IPS-20b (cell line): ENCODE measurements around the gene FBLN2.

Source experiments
- H3K27ac ChIP-seq: one replicate; pipeline ENCODE4 v1.5.1; 2013; ENCODE audit warnings: low read length
- H3K27me3 ChIP-seq: 2 replicates; pipeline ENCODE4 v1.6.1; 2013; ENCODE audit warnings: mild to moderate bottlenecking, low read length, inconsistent platforms; ENCODE audit not compliant: insufficient read depth
- H3K36me3 ChIP-seq: 2 replicates; pipeline ENCODE4 v1.6.1; 2013; ENCODE audit warnings: low read depth, mild to moderate bottlenecking, inconsistent platforms, low read length, moderate library complexity; ENCODE audit not compliant: insufficient read depth
- H3K4me1 ChIP-seq: 2 replicates; pipeline ENCODE4 v1.6.1; 2013; ENCODE audit warnings: mild to moderate bottlenecking, control low read depth, inconsistent platforms, low read length, moderate library complexity; ENCODE audit not compliant: insufficient read depth
- H3K4me3 ChIP-seq: 2 replicates; pipeline ENCODE4 v1.5.1; 2013; ENCODE audit warnings: mild to moderate bottlenecking, low read length, inconsistent platforms
- H3K9ac ChIP-seq: 2 replicates; pipeline ENCODE4 v1.6.1; 2013; ENCODE audit warnings: low read depth, mild to moderate bottlenecking, inconsistent platforms, low read length, moderate library complexity
- H3K9me3 ChIP-seq: 2 replicates; pipeline ENCODE4 v1.6.1; 2013; ENCODE audit warnings: mild to moderate bottlenecking, low read depth, low read length, inconsistent platforms; ENCODE audit not compliant: insufficient read depth

Gene FBLN2

DNA sequence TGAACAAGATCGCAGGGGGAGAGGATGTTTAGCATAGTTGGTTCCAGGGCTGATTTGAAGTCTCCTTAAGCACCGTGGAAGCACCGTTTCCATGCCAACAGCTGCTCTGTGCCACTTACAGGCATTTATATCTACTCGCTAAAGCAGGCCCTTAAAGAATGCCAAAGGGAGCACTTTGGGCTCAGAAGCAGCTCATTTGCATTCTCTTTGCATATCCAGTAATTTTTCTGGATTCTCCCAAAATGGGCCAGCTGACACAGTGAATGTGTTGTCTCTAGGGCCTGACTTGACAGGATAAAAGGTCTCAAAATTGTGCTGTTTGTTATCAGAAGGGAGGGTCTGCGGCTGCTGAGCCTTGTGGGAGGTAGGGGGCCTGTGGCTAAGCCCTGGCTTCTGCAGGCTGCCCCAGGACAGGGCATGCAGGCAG, 138.6 kb downstream of the FBLN2 start:
- Histone ChIP-seq H3K4me1 (peaks cover 11% of the 10 kb centered on the region; the same call in 1 of the 2 replicates), H3K9ac (no peak overlapping the region), H3K27ac (no peak overlapping the region), H3K36me3 (no peaks in the 10 kb centered on the region), H3K27me3 (no peaks in the 10 kb centered on the region), H3K9me3 (no peaks in the 10 kb centered on the region), H3K4me3 (no peak overlapping the region)
